HS-27A (cell line): ENCODE measurements around the gene PCDH15.
"Not testable (repeated sequence)": the region's sequence is repeated elsewhere in the genome, so short reads cannot be mapped to it uniquely, and the experiment has no call there.

Experiments
- DNase-seq: peaks from one replicate; pipeline ENCODE4 v3.0.0-alpha.2; 2012; ENCODE audit warnings: low read depth, missing footprints

Gene PCDH15

GRCh38 chr10:54554028-54554427 is 247.0 kb downstream of the PCDH15 start:
- DNase-seq = no peak

- no peak for DNase-seq
Measured at GRCh38 chr10:54550016-54550415, 251.0 kb downstream of the PCDH15 start.

GRCh38 chr10:54531296-54531695 is 269.7 kb downstream of the PCDH15 start:
- no peak for DNase-seq

GRCh38 chr10:54530299-54530698 is 270.7 kb downstream of the PCDH15 start:
- DNase-seq = no peak

GRCh38 chr10:54525816-54526215 is 275.2 kb downstream of the PCDH15 start:
- DNase-seq = no peak

- DNase-seq = not testable (repeated sequence)
Measured at GRCh38 chr10:54515244-54515643, 285.8 kb downstream of the PCDH15 start.

- DNase-seq = no peak
Measured at GRCh38 chr10:54503863-54504262, 297.2 kb downstream of the PCDH15 start.

- no peak for DNase-seq
Measured at GRCh38 chr10:54501929-54502328, 299.1 kb downstream of the PCDH15 start.

GRCh38 chr10:54496852-54497251 is 304.2 kb downstream of the PCDH15 start:
- no peak for DNase-seq

- no peak for DNase-seq
Measured at GRCh38 chr10:54487743-54488142, 313.3 kb downstream of the PCDH15 start.

GRCh38 chr10:54485971-54486370 is 315.1 kb downstream of the PCDH15 start:
- no peak for DNase-seq

- no peak for DNase-seq
Measured at GRCh38 chr10:54484186-54484585, 316.8 kb downstream of the PCDH15 start.

- DNase-seq = no peak
Measured at GRCh38 chr10:54478601-54479000, 322.4 kb downstream of the PCDH15 start.

GRCh38 chr10:54477738-54478137 is 323.3 kb downstream of the PCDH15 start:
- no peak for DNase-seq

GRCh38 chr10:54470324-54470631 is 330.8 kb downstream of the PCDH15 start:
- DNase-seq = no peak

- DNase-seq = no peak
Measured at GRCh38 chr10:54469587-54470323, 331.3 kb downstream of the PCDH15 start.

GRCh38 chr10:54454271-54454670 is 346.8 kb downstream of the PCDH15 start:
- DNase-seq = no peak

- DNase-seq = no peak
Measured at GRCh38 chr10:54449056-54449455, 352.0 kb downstream of the PCDH15 start.

- DNase-seq = no peak
Measured at GRCh38 chr10:54444170-54444569, 356.9 kb downstream of the PCDH15 start.

GRCh38 chr10:54441275-54441674 is 359.8 kb downstream of the PCDH15 start:
- DNase-seq = no peak

- no peak for DNase-seq
Measured at GRCh38 chr10:54434782-54435181, 366.2 kb downstream of the PCDH15 start.

- DNase-seq = no peak
Measured at GRCh38 chr10:54415483-54415882, 385.5 kb downstream of the PCDH15 start.

GRCh38 chr10:54402576-54402975 is 398.5 kb downstream of the PCDH15 start:
- DNase-seq = no peak

- DNase-seq = no peak
Measured at GRCh38 chr10:54396031-54396430, 405.0 kb downstream of the PCDH15 start.
